Kidney epithelial cell (primary cell): ENCODE data around the gene MTUS2. TPM values are rescaled to one million over a fixed set of nuclear protein-coding genes. Genes with fewer than 3 reads are reported as not detected.

Source experiments
- DNase-seq: peaks from one replicate; pipeline ENCODE4 v3.0.0-alpha.2; 2010; ENCODE audit warnings: low read depth
- H3K27me3 ChIP-seq: 2 replicates; pipeline ENCODE4 v1.6.0; 2011; ENCODE audit warnings: low read length; ENCODE audit not compliant: control insufficient read depth, insufficient read depth
- H3K36me3 ChIP-seq: 2 replicates; pipeline ENCODE4 v1.5.1; 2011; ENCODE audit warnings: low read length; ENCODE audit not compliant: control insufficient read depth, insufficient read depth
- H3K4me3 ChIP-seq: 2 replicates; pipeline ENCODE4 v1.5.1; 2011; ENCODE audit warnings: low read depth, mild to moderate bottlenecking, control low read depth, low read length
- total RNA-seq: library from RNA; depleted of rRNA; stranded (reverse); fragments of >200 nt; gene quantifications from 2 replicates; pipeline ENCODE4 v1.2.3, GENCODE V29; 2015
- TF ChIP-seq, protein P1 (sequence below): IDR thresholded peaks from 2 replicates; pipeline ENCODE4 v1.5.1; 2011; ENCODE audit warnings: mild to moderate bottlenecking, moderate library complexity, low read length, control low read depth, inconsistent platforms; ENCODE audit not compliant: insufficient read depth, poor library complexity, severe bottlenecking

MTUS2 gene
- total RNA-seq, result under 0.01 and 0.25 TPM in 2 replicates

DNA sequence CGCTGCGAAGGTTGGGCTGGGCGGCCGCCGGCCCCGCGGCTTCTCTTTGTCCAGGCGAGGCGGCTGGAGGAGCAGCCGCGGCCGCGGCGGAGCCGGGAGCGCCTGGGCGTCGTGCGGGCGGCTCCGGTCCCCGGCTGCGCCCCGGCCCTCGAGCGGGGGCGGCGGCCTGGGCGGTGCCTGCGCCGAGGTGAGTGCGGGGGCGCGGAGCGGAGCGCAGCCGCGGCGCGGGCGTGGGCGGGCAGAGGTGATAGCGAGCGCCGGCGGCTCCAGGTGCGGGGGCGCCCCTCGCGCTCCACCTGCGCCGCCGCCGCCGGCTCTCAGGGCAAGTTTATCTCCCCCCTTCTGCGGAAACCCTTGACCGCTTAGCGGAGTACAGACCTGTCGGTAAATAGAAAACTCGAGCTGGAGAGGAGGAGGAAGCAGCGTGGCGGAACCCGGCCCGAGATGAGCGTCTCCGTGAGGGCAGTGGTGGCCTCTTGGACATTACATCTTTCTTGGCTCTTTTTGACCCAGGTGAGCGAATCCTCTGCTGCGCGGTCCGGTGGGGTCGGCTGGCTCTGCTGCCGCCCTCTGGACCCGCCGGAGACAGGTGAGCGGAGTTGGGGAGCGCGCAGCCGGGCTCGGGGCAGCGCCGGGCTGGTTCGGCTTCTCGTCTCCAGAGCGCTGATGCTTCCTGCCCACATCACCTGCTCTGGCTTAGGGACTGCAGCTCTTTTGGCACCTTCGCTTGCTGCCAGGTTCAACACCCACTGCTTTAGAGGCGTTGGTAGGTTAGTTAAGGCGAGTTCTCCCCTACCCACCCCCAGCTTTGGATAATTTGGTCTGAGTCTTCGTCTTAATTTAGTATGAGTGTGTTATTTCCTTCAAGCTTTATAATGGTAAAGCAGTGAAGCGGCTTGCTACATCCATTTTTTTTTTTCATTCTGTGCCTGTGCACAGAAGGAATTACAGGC lies at the start of gene MTUS2:
Gene MTUS2 (plus strand): TSS at position 241 of the 953 bp plus-strand sequence.
- DNase-seq, result no peak
- no peaks in the 10 kb centered on the region for H3K36me3 ChIP-seq
- H3K4me3 ChIP-seq, result peak within 1 kb of the TSS; percentile 24
- TF ChIP-seq, protein P1, sequence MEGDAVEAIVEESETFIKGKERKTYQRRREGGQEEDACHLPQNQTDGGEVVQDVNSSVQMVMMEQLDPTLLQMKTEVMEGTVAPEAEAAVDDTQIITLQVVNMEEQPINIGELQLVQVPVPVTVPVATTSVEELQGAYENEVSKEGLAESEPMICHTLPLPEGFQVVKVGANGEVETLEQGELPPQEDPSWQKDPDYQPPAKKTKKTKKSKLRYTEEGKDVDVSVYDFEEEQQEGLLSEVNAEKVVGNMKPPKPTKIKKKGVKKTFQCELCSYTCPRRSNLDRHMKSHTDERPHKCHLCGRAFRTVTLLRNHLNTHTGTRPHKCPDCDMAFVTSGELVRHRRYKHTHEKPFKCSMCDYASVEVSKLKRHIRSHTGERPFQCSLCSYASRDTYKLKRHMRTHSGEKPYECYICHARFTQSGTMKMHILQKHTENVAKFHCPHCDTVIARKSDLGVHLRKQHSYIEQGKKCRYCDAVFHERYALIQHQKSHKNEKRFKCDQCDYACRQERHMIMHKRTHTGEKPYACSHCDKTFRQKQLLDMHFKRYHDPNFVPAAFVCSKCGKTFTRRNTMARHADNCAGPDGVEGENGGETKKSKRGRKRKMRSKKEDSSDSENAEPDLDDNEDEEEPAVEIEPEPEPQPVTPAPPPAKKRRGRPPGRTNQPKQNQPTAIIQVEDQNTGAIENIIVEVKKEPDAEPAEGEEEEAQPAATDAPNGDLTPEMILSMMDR, result no peak
- H3K27me3 ChIP-seq, result peaks cover 24% of the 10 kb centered on the region

DNA sequence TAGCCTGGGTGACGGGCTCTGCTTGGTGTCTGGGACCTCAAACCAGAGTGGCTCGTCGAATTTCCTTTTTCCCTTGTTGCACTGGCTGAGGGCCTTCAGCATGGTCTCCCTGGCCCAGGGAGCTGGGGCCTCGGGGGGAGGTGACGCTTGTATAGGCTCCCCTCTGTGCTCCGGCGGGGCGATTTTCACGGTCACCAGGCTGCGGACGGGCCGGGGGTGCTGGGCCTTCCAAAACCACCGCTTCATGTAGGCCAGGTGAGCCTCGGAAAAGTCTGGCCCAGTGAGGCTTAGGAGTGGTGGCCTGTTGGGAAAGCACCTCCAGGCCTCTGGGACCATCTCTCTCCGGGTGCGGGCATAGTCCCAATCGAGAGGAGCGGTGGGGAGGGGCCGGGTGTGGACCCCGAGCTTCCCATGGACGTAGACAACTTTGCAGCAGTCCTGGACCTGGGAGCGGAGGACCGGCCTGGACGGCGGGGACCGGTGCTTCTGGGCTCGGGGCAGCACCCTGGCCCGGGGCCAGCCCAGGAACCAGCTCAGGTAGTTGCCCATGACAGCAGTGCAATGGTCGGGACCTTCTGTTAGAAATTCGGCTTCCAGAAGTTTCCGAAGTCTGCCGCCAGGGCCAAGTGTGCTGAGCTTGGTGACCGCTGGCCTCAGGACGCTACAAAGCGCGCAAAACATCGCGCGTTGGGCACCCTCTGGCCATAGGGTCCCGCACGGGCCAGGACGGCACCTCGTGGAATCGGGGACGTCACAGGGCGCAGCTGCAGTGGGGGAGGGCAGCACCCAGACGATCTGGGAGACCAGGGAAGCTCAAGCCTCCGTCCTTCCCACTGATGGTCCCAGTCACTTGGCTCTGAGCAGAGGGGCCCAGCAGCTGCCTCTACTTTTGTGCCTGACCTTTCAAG lies 41.6 kb upstream of the MTUS2 start:
- DNase-seq, result no peak
- no peaks in the 10 kb centered on the region for H3K27me3 ChIP-seq
- H3K4me3 ChIP-seq, result no peak overlapping the region
- no peaks in the 10 kb centered on the region for H3K36me3 ChIP-seq
- TF ChIP-seq, protein P1, result no peak

DNA sequence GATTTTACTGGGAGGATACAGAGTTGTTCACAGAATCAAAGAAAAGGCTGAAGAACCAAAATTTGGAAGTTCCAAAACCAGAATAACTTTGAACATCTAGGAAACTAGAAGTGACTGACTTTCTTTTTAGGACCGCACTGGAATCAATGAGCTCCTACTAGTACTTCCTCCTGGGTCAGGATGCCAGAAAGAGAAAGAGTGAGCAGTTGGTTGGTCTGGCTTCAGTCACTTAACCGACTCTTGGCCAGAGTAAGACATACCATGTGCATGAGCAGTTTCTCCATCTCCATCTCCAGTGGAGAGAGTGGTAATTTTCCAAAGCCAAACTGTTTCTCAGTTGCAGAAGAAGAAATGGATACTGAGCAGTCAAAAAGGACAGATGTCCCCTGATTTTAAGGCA lies 27.1 kb upstream of the MTUS2 start:
- Histone ChIP-seq H3K27me3 (no peaks in the 10 kb centered on the region), H3K36me3 (no peaks in the 10 kb centered on the region), H3K4me3 (no peak overlapping the region)
- DNase-seq, result no peak
- TF ChIP-seq, protein P1, result no peak

DNA sequence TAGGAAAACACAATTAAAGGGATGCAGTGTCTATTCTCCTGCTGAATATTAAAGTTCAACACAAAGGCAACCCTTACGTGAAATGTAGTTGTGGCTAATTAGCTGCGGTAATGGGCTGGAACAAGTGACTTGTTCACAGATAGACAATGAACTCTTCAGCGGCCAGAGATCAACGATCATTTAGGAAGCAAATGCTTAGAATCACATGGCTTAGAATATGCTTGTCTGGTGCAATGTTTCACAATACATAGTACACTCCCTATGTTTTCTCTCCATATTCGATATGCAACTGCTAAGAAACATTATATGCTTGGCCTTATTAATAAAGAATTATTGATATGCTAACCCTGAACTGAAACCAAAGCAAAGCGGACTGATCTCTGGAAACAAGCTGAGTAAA lies 25.7 kb upstream of the MTUS2 start:
- no peaks in the 10 kb centered on the region for H3K27me3 ChIP-seq
- DNase-seq, result no peak
- H3K36me3 ChIP-seq, result no peaks in the 10 kb centered on the region

DNA sequence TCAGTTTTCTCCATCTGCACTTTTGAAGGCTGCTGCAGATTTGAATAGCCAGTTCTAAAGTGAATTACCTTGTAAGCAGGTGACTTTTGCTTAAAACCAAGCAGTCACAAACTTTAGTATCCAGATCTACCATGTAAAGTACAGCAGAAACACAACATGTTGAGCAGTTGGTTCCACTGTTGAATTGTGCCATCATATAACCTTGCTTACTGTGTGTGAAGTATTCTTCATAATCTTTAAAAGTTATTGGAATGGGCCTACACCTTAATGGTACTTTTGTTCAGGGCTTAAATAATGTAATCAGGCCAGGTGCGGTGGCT lies 23.2 kb upstream of the MTUS2 start:
- Histone ChIP-seq H3K36me3 (no peaks in the 10 kb centered on the region), H3K4me3 (no peak overlapping the region), H3K27me3 (no peaks in the 10 kb centered on the region)
- no peak for DNase-seq
- TF ChIP-seq, protein P1, result no peak

More for the DNA sequence above, 25.7 kb upstream of the MTUS2 start:
- H3K4me3 ChIP-seq, result no peak overlapping the region
- TF ChIP-seq, protein P1, result no peak
